K562 (cell line): ENCODE data around the gene SFMBT2. TPM values are rescaled to one million over a fixed set of nuclear protein-coding genes. Genes with fewer than 3 reads are reported as not detected.

ENCODE experiments used
- BCOR ChIP-seq: fragments of 450-650 bp; IDR thresholded peaks from 2 replicates; pipeline ENCODE4 v1.6.1; 2016
- BHLHE40 ChIP-seq: IDR thresholded peaks from 2 replicates; pipeline ENCODE4 v1.6.1; 2011; ENCODE audit warnings: low read length, improper control_type of control experiment
- CBFA2T2 ChIP-seq: fragments of 450-650 bp; conservative IDR thresholded peaks from 2 replicates; pipeline ENCODE4 v1.6.1; 2017; ENCODE audit warnings: mild to moderate bottlenecking
- DMBX1 ChIP-seq: fragments of 250-450 bp; sonication (Bioruptor Pico); IDR thresholded peaks from 2 replicates; pipeline ENCODE4 v1.8.0; 2022; ENCODE audit warnings: inconsistent platforms, mild to moderate bottlenecking, moderate library complexity, borderline replicate concordance
- L3MBTL2 ChIP-seq: fragments of 450-650 bp; IDR thresholded peaks from 2 replicates; pipeline ENCODE4 v1.6.1; 2016; ENCODE audit warnings: mild to moderate bottlenecking, moderate library complexity
- MAFG ChIP-seq: fragments of 450-650 bp; conservative IDR thresholded peaks from 2 replicates; pipeline ENCODE4 v1.6.1; 2016; ENCODE audit warnings: missing genetic modification characterization, missing compliant biosample characterization
- PTTG1 ChIP-seq: fragments of 450-650 bp; IDR thresholded peaks from 2 replicates; pipeline ENCODE4 v1.6.1; 2016; ENCODE audit warnings: low read depth, mild to moderate bottlenecking, missing genetic modification characterization, missing compliant biosample characterization
- RAD51 ChIP-seq: fragments of 450-650 bp; IDR thresholded peaks from 2 replicates; pipeline ENCODE4 v1.7.1; 2016; ENCODE audit warnings: low read depth, mild to moderate bottlenecking, borderline replicate concordance
- TCF7L2 ChIP-seq: fragments of 150-350 bp; IDR thresholded peaks from 2 replicates; pipeline ENCODE4 v1.6.1; 2016; ENCODE audit warnings: low read depth, mild to moderate bottlenecking, low read length, moderate library complexity
- ZNF551 ChIP-seq: fragments of 250-450 bp; sonication (Bioruptor Pico); IDR thresholded peaks from 2 replicates; pipeline ENCODE4 v1.5.0; 2021; ENCODE audit warnings: mild to moderate bottlenecking, moderate library complexity
- ZSCAN29 ChIP-seq: fragments of 450-650 bp; IDR thresholded peaks from 2 replicates; pipeline ENCODE4 v1.6.1; 2017
- polyA plus RNA-seq, 8 experiments: library from polyadenylated mRNA; depleted of rRNA in 4 of 8; stranded (reverse) in 5 of 8; unstranded in 3 of 8; fragments of >200 nt; fragmentation: Nextera tagmentation in 2 of 8; fragmentation: Illumina TruSeq in 1 of 8; extraction: Ambion mirVana in 2 of 8; extraction: Trizol in 1 of 8; gene quantifications; 2 replicates each; pipeline versions ENCODE4 v1.2.1 to v1.2.3, GENCODE V29; 2011 to 2014; ENCODE audit warnings: inconsistent platforms in 1 of 8, missing spikeins in 1 of 8
- total RNA-seq, 7 experiments: library from RNA; depleted of rRNA in 6 of 7; stranded (reverse); fragments of >200 nt in 6 of 7; fragmentation: Illumina TruSeq in 2 of 7; extraction: Trizol in 2 of 7; gene quantifications; 2 replicates each; pipeline versions ENCODE4 v1.2.1 to v1.2.3, GENCODE V29; 2011 to 2021; ENCODE audit warnings: low replicate concordance in 1 of 7
- TF ChIP-seq, protein P1 (sequence below): fragments of 450-650 bp; IDR thresholded peaks from 2 replicates; pipeline ENCODE4 v1.6.1; 2017; ENCODE audit warnings: antibody characterized with exemption
- TF ChIP-seq, protein P2 (sequence below): fragments of 250-450 bp; sonication (Bioruptor Pico); IDR thresholded peaks from 2 replicates; pipeline ENCODE4 v1.4.0; 2020; ENCODE audit warnings: mild to moderate bottlenecking
- TF ChIP-seq, protein P3 (sequence below): sonication (generic); formaldehyde crosslinking; IDR thresholded peaks from 2 replicates; pipeline ENCODE4 v1.8.1; 2023; ENCODE audit warnings: mild to moderate bottlenecking, missing genetic modification reagents
- TF ChIP-seq, protein P4 (sequence below): sonication (generic); formaldehyde crosslinking; IDR thresholded peaks from 2 replicates; pipeline ENCODE4 v1.8.0; 2022; ENCODE audit warnings: mild to moderate bottlenecking, low read depth, missing genetic modification reagents

SFMBT2 gene
- total and polyA plus RNA-seq, 9 of the 15 experiments (the other 6 are each of a cell fraction or from before 2014, with no cell fraction given), result 1.2 to 13.6 (median 7.6) TPM

DNA sequence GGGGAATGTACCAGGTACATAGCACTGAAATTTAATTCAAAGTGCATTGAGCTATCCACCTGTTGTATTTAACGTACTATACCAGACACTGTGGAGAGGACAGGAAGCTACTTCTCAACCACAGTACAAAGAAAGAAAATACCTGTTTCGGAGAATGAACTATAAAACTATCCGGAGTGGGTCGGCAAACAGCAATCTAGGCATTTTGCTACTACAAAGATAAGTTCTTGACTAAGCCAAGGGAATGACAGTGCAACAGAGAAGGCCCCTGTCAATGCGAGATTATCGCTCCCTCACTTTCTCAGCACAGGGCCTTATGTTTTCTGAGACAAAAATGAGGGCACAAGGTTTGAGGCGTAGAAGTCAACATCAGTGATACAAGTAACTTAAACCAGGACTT, 27.4 kb downstream of the SFMBT2 start (continued):
- TF ChIP-seq, protein P1, sequence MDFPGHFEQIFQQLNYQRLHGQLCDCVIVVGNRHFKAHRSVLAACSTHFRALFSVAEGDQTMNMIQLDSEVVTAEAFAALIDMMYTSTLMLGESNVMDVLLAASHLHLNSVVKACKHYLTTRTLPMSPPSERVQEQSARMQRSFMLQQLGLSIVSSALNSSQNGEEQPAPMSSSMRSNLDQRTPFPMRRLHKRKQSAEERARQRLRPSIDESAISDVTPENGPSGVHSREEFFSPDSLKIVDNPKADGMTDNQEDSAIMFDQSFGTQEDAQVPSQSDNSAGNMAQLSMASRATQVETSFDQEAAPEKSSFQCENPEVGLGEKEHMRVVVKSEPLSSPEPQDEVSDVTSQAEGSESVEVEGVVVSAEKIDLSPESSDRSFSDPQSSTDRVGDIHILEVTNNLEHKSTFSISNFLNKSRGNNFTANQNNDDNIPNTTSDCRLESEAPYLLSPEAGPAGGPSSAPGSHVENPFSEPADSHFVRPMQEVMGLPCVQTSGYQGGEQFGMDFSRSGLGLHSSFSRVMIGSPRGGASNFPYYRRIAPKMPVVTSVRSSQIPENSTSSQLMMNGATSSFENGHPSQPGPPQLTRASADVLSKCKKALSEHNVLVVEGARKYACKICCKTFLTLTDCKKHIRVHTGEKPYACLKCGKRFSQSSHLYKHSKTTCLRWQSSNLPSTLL, result no peak
- TF ChIP-seq BHLHE40 (no peak), MAFG (tag) (peak; percentile 59; the same call in 1 of the 2 replicates), RAD51 (no peak), CBFA2T2 (peak; percentile 84), DMBX1 (CRISPR knock-in tag) (no peak), BCOR (no peak; the same call in 1 of the 2 replicates), ZSCAN29 (peak; percentile 94), PTTG1 (no peak), L3MBTL2 (peak; percentile 35; the same call in 1 of the 2 replicates), ZNF551 (CRISPR knock-in tag) (no peak), TCF7L2 (no peak)
- TF ChIP-seq, protein P2, sequence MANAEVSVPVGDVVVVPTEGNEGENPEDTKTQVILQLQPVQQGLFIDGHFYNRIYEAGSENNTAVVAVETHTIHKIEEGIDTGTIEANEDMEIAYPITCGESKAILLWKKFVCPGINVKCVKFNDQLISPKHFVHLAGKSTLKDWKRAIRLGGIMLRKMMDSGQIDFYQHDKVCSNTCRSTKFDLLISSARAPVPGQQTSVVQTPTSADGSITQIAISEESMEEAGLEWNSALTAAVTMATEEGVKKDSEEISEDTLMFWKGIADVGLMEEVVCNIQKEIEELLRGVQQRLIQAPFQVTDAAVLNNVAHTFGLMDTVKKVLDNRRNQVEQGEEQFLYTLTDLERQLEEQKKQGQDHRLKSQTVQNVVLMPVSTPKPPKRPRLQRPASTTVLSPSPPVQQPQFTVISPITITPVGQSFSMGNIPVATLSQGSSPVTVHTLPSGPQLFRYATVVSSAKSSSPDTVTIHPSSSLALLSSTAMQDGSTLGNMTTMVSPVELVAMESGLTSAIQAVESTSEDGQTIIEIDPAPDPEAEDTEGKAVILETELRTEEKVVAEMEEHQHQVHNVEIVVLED (CRISPR knock-in tag), result no peak
- TF ChIP-seq, protein P3, sequence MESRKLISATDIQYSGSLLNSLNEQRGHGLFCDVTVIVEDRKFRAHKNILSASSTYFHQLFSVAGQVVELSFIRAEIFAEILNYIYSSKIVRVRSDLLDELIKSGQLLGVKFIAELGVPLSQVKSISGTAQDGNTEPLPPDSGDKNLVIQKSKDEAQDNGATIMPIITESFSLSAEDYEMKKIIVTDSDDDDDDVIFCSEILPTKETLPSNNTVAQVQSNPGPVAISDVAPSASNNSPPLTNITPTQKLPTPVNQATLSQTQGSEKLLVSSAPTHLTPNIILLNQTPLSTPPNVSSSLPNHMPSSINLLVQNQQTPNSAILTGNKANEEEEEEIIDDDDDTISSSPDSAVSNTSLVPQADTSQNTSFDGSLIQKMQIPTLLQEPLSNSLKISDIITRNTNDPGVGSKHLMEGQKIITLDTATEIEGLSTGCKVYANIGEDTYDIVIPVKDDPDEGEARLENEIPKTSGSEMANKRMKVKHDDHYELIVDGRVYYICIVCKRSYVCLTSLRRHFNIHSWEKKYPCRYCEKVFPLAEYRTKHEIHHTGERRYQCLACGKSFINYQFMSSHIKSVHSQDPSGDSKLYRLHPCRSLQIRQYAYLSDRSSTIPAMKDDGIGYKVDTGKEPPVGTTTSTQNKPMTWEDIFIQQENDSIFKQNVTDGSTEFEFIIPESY (CRISPR knock-in tag), result no peak
- TF ChIP-seq, protein P4, sequence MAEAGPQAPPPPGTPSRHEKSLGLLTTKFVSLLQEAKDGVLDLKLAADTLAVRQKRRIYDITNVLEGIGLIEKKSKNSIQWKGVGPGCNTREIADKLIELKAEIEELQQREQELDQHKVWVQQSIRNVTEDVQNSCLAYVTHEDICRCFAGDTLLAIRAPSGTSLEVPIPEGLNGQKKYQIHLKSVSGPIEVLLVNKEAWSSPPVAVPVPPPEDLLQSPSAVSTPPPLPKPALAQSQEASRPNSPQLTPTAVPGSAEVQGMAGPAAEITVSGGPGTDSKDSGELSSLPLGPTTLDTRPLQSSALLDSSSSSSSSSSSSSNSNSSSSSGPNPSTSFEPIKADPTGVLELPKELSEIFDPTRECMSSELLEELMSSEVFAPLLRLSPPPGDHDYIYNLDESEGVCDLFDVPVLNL, result no peak
